K562 (cell line): Measurements from ENCODE around the gene LMCD1. TPM values are rescaled to one million over a fixed set of nuclear protein-coding genes. Genes with fewer than 3 reads are reported as not detected.

Experiments
- polyA plus RNA-seq, 8 experiments: library from polyadenylated mRNA; depleted of rRNA in 4 of 8; stranded (reverse) in 5 of 8; unstranded in 3 of 8; fragments of >200 nt; fragmentation: Nextera tagmentation in 2 of 8; fragmentation: Illumina TruSeq in 1 of 8; extraction: Ambion mirVana in 2 of 8; extraction: Trizol in 1 of 8; gene quantifications; 2 replicates each; pipeline versions ENCODE4 v1.2.1 to v1.2.3, GENCODE V29; 2011 to 2014; ENCODE audit warnings: inconsistent platforms in 1 of 8, missing spikeins in 1 of 8
- total RNA-seq, 7 experiments: library from RNA; depleted of rRNA in 6 of 7; stranded (reverse); fragments of >200 nt in 6 of 7; fragmentation: Illumina TruSeq in 2 of 7; extraction: Trizol in 2 of 7; gene quantifications; 2 replicates each; pipeline versions ENCODE4 v1.2.1 to v1.2.3, GENCODE V29; 2011 to 2021; ENCODE audit warnings: low replicate concordance in 1 of 7

The LMCD1 gene
- total and polyA plus RNA-seq, 9 of the 15 experiments (the other 6 are each of a cell fraction or from before 2014, with no cell fraction given), result 0.60 TPM; not detected in 8

Other genes starting within 250 kb of the LMCD1 start
- not detected in 2 replicates for gene SSUH2, start 143.0 kb downstream of the LMCD1 start, total RNA-seq (2014; rRNA removed)
- not detected in 2 replicates for gene SSUH2, start 143.0 kb downstream of the LMCD1 start, total RNA-seq (2014; rRNA removed; fragmentation: Illumina TruSeq; extraction: Trizol)
- 0.15 TPM in 1 of 2 replicates, not detected in the other for gene SSUH2, start 143.0 kb downstream of the LMCD1 start, total RNA-seq (2015; rRNA removed; fragmentation: Illumina TruSeq; extraction: Trizol)
- gene SSUH2, start 143.0 kb downstream of the LMCD1 start, total RNA-seq (2021), result not detected in 2 replicates
- 0.15 and 0.17 TPM in 2 replicates for gene SSUH2, start 143.0 kb downstream of the LMCD1 start, polyA plus RNA-seq (2011; rRNA removed)
- 0.04 TPM in 1 of 2 replicates, not detected in the other for gene SSUH2, start 143.0 kb downstream of the LMCD1 start, polyA plus RNA-seq (2014; fragmentation: Illumina TruSeq; extraction: Trizol)
- gene SSUH2, start 143.0 kb downstream of the LMCD1 start, polyA plus RNA-seq (2014; fragmentation: Nextera tagmentation; extraction: Ambion mirVana), result under 1 TPM in 1 of 2 experiments, not detected in 1; 0.04 TPM
- gene SSUH2, start 143.0 kb downstream of the LMCD1 start, polyA plus RNA-seq (2014; rRNA removed), result not detected in 2 replicates
- gene CAV3, start 232.0 kb downstream of the LMCD1 start, total RNA-seq (2014; rRNA removed), result not detected in 2 replicates
- gene CAV3, start 232.0 kb downstream of the LMCD1 start, total RNA-seq (2014; rRNA removed; fragmentation: Illumina TruSeq; extraction: Trizol), result not detected in 2 replicates
- not detected in 2 replicates for gene CAV3, start 232.0 kb downstream of the LMCD1 start, total RNA-seq (2015; rRNA removed; fragmentation: Illumina TruSeq; extraction: Trizol)
- gene CAV3, start 232.0 kb downstream of the LMCD1 start, total RNA-seq (2021), result not detected in 2 replicates
- gene CAV3, start 232.0 kb downstream of the LMCD1 start, polyA plus RNA-seq (2011; rRNA removed), result not detected in 2 replicates
- gene CAV3, start 232.0 kb downstream of the LMCD1 start, polyA plus RNA-seq (2014; fragmentation: Illumina TruSeq; extraction: Trizol), result not detected in 2 replicates
- gene CAV3, start 232.0 kb downstream of the LMCD1 start, polyA plus RNA-seq (2014; fragmentation: Nextera tagmentation; extraction: Ambion mirVana), result not detected
- gene CAV3, start 232.0 kb downstream of the LMCD1 start, polyA plus RNA-seq (2014; rRNA removed), result not detected in 2 replicates